KBM-7 (cell line): ENCODE results near the gene OR5D14.

Experiments used
- DNase-seq: peaks from one replicate; pipeline ENCODE4 v3.0.0-alpha.2; 2015
- in situ Hi-C: fragments of 300-500 bp; cut with MboI; formaldehyde crosslinking; loops from 2 replicates; pipeline ENCODE4 v1.14.3; 2020; ENCODE audit warnings: low sequenced_read_pairs, low pct_unique_long_range_greater_than_20kb, mixed read lengths

OR5D14 gene

DNA sequence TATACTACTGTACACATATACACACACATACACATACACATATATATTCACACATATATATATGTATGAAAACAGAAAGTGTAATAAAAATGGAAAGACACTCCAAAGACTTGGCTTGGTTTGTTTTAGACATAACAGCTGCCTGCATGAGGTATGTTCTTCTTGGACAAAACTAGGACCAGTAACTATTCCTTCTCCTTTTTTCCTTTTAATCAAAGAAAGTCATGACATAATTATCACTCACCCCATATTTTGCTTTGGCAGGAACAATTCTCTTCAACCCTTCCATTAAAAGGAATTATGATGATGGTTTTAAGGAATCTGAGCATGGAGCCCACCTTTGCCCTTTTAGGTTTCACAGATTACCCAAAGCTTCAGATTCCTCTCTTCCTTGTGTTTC, at the start of gene OR5D14:
OR5D14 (plus strand) TSS at position 301 of the 400 bp plus-strand sequence; CDS start at position 301, 0 bp downstream.
- DNase-seq = no peak
- in situ Hi-C loops = no loop called here

DNA sequence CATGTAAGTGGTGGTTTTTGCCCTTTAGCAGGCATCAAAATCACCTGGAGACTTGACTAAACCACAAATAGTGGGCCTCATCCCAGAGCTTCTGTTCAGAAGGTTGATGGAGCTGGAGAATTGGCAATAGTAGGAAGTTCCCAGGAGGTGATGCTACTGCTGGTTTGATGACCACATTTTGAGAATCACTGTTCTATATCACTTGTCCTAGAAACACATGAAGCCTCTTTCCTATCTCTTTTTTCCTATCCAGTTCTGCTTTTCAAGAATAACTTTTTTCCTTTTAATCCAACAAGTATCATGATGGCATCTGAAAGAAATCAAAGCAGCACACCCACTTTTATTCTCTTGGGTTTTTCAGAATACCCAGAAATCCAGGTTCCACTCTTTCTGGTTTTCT, 22.2 kb upstream of the OR5D14 start, which contains the start of gene OR5D13:
OR5D13 (plus strand) TSS at position 301 of the 400 bp plus-strand sequence; CDS start at position 301, 0 bp downstream.
- DNase-seq = no peak
- in situ Hi-C loops = no loop called here

DNA sequence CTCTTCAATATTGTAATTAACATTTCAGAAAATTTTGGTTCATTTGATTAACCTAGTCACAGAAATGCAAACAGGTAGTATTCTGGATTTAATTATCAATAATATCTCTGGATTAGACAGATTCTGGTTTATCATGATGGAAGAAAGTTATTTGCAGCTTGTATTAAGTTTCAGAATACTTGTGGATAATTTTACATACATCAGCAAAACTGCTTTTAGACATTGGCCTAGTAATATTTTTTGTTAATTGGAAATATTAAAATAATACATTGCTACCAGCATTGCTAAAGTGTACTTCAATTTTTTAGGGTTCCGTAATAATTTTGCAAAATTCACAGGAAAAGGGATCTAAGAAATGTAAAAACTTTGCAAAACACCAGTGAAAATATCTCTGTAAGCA, 3.8 kb upstream of the OR5D14 start:
- in situ Hi-C loops = no loop called here
- no peak for DNase-seq

DNA sequence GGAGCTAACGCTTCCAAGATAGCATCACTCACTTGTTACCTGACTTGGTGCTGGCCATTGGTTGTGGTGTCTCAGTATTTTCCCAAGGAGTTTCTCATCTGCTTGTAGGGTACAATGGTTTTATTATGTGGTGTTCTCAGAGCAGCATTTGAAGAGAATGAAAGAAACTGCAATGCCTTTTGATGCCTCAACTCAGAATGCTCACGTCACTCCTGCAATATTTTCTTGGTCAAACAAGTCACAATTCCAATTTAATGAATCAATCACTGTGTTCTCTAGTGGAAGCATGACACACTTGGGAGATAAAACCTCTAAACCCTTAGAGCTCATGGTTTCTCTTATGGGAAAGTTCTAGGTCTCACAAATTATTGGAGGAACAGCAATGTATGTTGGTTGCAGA, 2.0 kb upstream of the OR5D14 start:
- DNase-seq = no peak
- in situ Hi-C loops = no loop called here

DNA sequence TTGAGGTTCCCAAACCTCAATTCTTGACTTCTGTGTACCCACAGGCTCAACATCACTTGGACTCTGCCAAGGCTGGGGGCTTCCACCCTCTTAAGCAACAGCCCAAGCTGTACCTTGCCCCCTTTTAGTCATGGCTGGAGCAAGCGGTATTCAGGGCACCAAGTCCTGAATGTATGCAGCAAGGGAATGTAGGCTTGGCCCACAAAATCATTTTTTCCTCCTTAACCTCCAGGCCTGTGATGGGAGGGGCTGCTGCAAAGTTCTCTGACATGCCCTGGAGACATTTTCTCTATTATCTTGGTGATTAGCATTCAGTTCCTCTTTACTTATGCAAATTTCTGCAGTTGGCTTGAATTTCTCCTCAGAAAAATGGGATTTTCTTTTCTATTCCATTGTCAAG, 10.9 kb downstream of the OR5D14 start:
- DNase-seq = no peak
- in situ Hi-C loops = no loop called here

DNA sequence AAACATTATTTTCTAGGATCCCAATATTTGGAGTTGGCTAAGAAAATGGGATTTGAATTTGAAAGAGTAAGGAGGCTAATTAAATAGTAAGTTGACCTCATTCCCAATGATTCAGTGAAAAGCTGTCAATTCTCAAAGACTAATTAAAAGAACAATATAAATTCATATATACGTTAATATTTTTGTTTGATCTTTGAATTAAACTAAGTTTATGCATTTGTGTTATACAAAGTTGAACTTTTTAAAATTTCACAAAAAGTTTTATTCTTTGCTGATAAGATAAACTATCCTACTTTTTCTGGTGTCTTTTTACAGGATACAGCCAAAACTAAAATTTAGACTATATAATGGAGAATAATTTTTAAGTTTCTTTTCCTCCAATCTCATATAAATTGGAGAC, 15.7 kb downstream of the OR5D14 start, which contains the start of gene OR5L1:
OR5L1 (plus strand) TSS at position 301 of the 400 bp plus-strand sequence. CDS start 100 bp downstream, outside the sequence.
- in situ Hi-C loops = no loop called here
- DNase-seq = no peak

DNA sequence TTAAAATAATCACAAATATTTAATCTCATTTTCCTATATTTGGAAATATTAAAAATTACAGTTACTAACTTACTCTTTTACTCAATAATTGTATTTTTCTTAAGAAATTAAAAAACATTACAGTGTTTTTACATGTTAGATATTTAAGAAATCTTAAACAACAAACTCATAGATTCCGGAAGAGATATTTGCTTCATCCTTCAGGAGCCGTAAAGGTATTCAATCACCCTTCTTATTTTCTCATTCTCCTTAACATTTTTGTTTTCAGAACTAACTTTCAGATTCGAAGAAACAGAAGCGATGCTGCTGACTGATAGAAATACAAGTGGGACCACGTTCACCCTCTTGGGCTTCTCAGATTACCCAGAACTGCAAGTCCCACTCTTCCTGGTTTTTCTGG, 24.0 kb downstream of the OR5D14 start, which contains the start of gene OR5D18:
OR5D18 (plus strand) TSS at position 301 of the 400 bp plus-strand sequence; CDS start at position 301, 0 bp downstream.
- in situ Hi-C loops = no loop called here
- no peak for DNase-seq

DNA sequence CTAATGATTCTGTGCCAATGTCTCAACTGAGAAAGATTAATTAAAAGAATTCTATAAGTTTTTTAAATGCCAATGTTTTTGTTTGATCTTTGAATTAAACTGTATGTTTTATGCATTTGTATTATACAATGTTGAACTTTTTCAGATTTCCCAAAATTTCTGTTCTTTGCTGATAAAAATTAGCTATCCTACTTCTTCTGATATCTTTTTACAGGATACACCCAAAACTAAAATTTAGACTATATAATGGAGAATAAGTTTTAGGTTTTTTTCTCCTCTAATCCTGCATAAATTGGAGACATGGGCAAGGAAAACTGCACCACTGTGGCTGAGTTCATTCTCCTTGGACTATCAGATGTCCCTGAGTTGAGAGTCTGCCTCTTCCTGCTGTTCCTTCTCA, 31.6 kb downstream of the OR5D14 start, which contains the start of gene OR5L2:
OR5L2 (plus strand) TSS at position 301 of the 400 bp plus-strand sequence; CDS start at position 301, 0 bp downstream.
- DNase-seq = no peak
- in situ Hi-C loops = no loop called here

DNA sequence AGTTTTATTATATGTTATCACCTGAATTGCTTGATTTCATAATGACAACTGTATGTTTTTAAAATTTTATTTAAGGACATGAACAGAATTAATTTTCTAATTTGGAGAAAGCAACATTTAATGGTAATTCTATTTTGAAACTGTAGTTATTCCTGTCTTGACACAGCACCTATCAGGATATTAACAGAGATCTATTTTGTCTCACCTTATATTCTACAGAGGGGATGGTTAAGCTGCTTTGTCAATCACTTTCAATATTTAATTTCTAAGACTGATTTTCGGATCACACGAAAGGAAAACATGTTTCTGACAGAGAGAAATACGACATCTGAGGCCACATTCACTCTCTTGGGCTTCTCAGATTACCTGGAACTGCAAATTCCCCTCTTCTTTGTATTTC, 43.1 kb downstream of the OR5D14 start, which contains the start of gene OR5D16:
OR5D16 (plus strand) TSS at position 301 of the 400 bp plus-strand sequence; CDS start at position 301, 0 bp downstream.
- in situ Hi-C loops = no loop called here

More for the DNA sequence above, 43.1 kb downstream of the OR5D14 start, which contains the start of gene OR5D16:
- DNase-seq = no peak
